VCaP (cell line): ENCODE data around the gene LRCH1.

ENCODE experiments used
- H3K27ac ChIP-seq: fragments of 450-650 bp; 2 replicates; pipeline ENCODE4 v1.5.1; 2017
- CTCF ChIP-seq: fragments of 450-650 bp; conservative IDR thresholded peaks from 2 replicates; pipeline ENCODE4 v1.5.1; 2017; ENCODE audit warnings: mild to moderate bottlenecking, moderate library complexity

LRCH1 gene

GRCh38 chr13:46664195-46664594 lies 111.2 kb downstream of the LRCH1 start:
- no peak for TF ChIP-seq CTCF

GRCh38 chr13:46665248-46665632 lies 112.3 kb downstream of the LRCH1 start:
- peak overlapping the region; percentile 91 for H3K27ac ChIP-seq
- TF ChIP-seq CTCF, result no peak

More at GRCh38 chr13:46664195-46664594, 111.2 kb downstream of the LRCH1 start:
- H3K27ac ChIP-seq, result peak overlapping the region; percentile 91

GRCh38 chr13:46665633-46666482 lies 112.9 kb downstream of the LRCH1 start:
- peak overlapping the region; percentile 91 for H3K27ac ChIP-seq
- TF ChIP-seq CTCF, result no peak

- no peak for TF ChIP-seq CTCF
- H3K27ac ChIP-seq, result peak overlapping the region; percentile 91
Measured at GRCh38 chr13:46666727-46667456, 113.9 kb downstream of the LRCH1 start.

GRCh38 chr13:46667687-46668281 lies 114.8 kb downstream of the LRCH1 start:
- peak overlapping the region; percentile 51 for H3K27ac ChIP-seq
- TF ChIP-seq CTCF, result no peak

- no peak for TF ChIP-seq CTCF
- H3K27ac ChIP-seq, result peak overlapping the region; percentile 51
Measured at GRCh38 chr13:46668302-46668720, 115.3 kb downstream of the LRCH1 start.

GRCh38 chr13:46668931-46669525 lies 116.1 kb downstream of the LRCH1 start:
- TF ChIP-seq CTCF, result no peak
- peak overlapping the region; percentile 51 for H3K27ac ChIP-seq
